Measurements from ENCODE around the gene YPEL4. TPM values are rescaled to one million over a fixed set of nuclear protein-coding genes. Genes with fewer than 3 reads are reported as not detected.

The YPEL4 gene
- total RNA-seq, 1 experiment from 2014 or later = not detected

DNA sequence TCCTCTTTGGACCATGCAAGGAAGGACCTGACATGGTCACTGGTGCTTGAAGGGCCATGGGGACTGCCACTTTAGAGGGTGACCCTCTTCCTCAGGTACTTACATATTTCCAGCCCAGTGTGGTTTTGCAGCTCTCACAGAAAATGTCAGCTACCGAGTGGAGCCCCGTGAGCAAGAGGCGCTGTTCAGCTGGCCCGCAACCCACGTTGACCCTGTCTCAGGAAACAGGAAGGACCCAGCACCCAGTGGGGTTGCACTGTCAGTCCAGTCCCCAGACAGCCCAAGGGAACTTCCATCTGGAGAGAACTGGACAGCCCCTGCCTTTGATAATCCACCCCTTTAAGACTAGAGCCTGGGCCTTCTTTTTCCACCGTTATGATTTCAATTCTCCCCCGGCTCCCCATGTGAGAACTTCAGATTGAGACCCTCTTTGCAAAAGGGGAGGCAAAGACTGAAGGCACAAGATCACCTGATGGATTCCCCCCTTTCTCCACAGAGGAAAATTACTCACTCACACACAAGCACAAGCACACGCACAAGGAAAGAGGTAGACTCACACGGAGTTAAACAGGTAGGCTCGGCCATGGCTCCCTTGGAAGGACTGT is 3.4 kb downstream of the YPEL4 start:
- ChIA-PET POLR2A (ENCODE audit: unreplicated experiment) (no interaction called here), CTCF (no interaction called here)
- no peaks in the 10 kb centered on the region for H3K79me2 ChIP-seq (ENCODE audit: low read length)
- peaks cover 29% of the 10 kb centered on the region for H3K27me3 ChIP-seq (ENCODE audit: low read length)
- H3K4me2 ChIP-seq (ENCODE audit: low read length) = no peak overlapping the region
- TF ChIP-seq EZH2phosphoT487 (IDR thresholded peaks at IDR 0.05; ENCODE audit: borderline replicate concordance, low read length) = no peak
- TF ChIP-seq EZH2 (IDR thresholded peaks at IDR 0.05; ENCODE audit: low read length, unreplicated experiment) = no peak
- TF ChIP-seq, protein P1, sequence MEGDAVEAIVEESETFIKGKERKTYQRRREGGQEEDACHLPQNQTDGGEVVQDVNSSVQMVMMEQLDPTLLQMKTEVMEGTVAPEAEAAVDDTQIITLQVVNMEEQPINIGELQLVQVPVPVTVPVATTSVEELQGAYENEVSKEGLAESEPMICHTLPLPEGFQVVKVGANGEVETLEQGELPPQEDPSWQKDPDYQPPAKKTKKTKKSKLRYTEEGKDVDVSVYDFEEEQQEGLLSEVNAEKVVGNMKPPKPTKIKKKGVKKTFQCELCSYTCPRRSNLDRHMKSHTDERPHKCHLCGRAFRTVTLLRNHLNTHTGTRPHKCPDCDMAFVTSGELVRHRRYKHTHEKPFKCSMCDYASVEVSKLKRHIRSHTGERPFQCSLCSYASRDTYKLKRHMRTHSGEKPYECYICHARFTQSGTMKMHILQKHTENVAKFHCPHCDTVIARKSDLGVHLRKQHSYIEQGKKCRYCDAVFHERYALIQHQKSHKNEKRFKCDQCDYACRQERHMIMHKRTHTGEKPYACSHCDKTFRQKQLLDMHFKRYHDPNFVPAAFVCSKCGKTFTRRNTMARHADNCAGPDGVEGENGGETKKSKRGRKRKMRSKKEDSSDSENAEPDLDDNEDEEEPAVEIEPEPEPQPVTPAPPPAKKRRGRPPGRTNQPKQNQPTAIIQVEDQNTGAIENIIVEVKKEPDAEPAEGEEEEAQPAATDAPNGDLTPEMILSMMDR (conservative IDR thresholded peaks at IDR 0.05; ENCODE audit: low read depth, low read length) = no peak
- H2AFZ ChIP-seq (ENCODE audit: low read length) = no peak overlapping the region
- intact Hi-C loops (cut with micrococcal nuclease) = no loop called here
- H3K4me3 ChIP-seq (ENCODE audit: low read length) = no peak overlapping the region
- BruUV-seq (replicated peaks) = no TSS peak
- ATAC-seq (no peak), DNase-seq (no peak)
- H3K36me3 ChIP-seq (ENCODE audit: low read depth, low read length) = no peaks in the 10 kb centered on the region
- H3K9me3 ChIP-seq (ENCODE audit: low read length) = no peaks in the 10 kb centered on the region
- peaks cover 17% of the 10 kb centered on the region for H3K4me1 ChIP-seq (ENCODE audit: insufficient read depth, low read length)
- no peaks in the 10 kb centered on the region for H3K9me2 ChIP-seq (replicated peaks; ENCODE audit: low read length)
- H3K27ac ChIP-seq (ENCODE audit: low read length) = no peak overlapping the region
- H3K9ac ChIP-seq (ENCODE audit: low read length) = no peak overlapping the region
- no peaks in the 10 kb centered on the region for H4K20me1 ChIP-seq (ENCODE audit: low read length)
- no peaks in the 10 kb centered on the region for H3F3A ChIP-seq (ENCODE audit: low read length, unreplicated experiment)

DNA sequence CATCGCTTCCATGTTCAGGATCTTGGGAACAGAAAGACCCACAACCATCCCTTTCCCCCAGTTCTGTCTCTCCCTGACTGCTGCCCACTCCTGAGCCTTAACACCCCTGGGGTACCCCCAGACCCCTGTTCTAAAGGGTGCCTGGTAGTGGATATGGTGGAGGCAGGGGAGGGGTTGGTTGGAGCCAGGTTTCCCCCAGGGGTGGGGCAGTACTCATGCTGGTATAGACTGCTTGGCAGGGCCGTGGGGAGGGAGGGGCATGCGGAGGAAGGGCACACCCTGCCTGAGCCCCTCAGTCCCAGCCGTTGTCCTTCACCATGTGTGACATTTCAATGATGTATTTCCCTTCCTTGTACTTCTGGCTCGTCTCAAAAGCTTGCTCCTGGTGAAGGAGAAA is 4.0 kb downstream of the YPEL4 start:
- intact Hi-C loops (cut with micrococcal nuclease) = loop anchor here (2.0 kb wide), 1 partner anchor 189 kb away; no protein-coding TSS in a partner anchor
- Histone ChIP-seq H3K9ac (ENCODE audit: low read length) (no peak overlapping the region), H3K9me2 (replicated peaks; ENCODE audit: low read length) (no peaks in the 10 kb centered on the region), H3K9me3 (ENCODE audit: low read length) (no peaks in the 10 kb centered on the region), H3K4me2 (ENCODE audit: low read length) (no peak overlapping the region), H3K79me2 (ENCODE audit: low read length) (peaks cover 2% of the 10 kb centered on the region; the same call in 1 of the 2 replicates), H3K27me3 (ENCODE audit: low read length) (peaks cover 29% of the 10 kb centered on the region), H3K4me1 (ENCODE audit: insufficient read depth, low read length) (peaks cover 17% of the 10 kb centered on the region), H2AFZ (ENCODE audit: low read length) (no peak overlapping the region), H3K36me3 (ENCODE audit: low read depth, low read length) (no peaks in the 10 kb centered on the region), H4K20me1 (ENCODE audit: low read length) (no peaks in the 10 kb centered on the region), H3K27ac (ENCODE audit: low read length) (no peak overlapping the region), H3F3A (ENCODE audit: low read length, unreplicated experiment) (no peaks in the 10 kb centered on the region), H3K4me3 (ENCODE audit: low read length) (no peak overlapping the region)
- ChIA-PET CTCF (no interaction called here), POLR2A (ENCODE audit: unreplicated experiment) (no interaction called here)
- no peak for ATAC-seq
- DNase-seq = no peak
- TF ChIP-seq, protein P1 (conservative IDR thresholded peaks at IDR 0.05; ENCODE audit: low read depth, low read length) = no peak
- TF ChIP-seq EZH2 (IDR thresholded peaks at IDR 0.05; ENCODE audit: low read length, unreplicated experiment) (no peak), EZH2phosphoT487 (IDR thresholded peaks at IDR 0.05; ENCODE audit: borderline replicate concordance, low read length) (no peak)
- no TSS peak for BruUV-seq (replicated peaks)
